HUES64 (cell line): ENCODE results near the gene DYNC1H1.

Source experiments
- H3K27ac ChIP-seq: 2 replicates; pipeline ENCODE4 v1.7.0; 2013; ENCODE audit warnings: low read depth, low read length, inconsistent platforms
- H3K27me3 ChIP-seq: 2 replicates; pipeline ENCODE4 v1.6.1; 2013; ENCODE audit warnings: mild to moderate bottlenecking, low read length; ENCODE audit not compliant: insufficient read depth
- H3K36me3 ChIP-seq: 2 replicates; pipeline ENCODE4 v1.6.1; 2013; ENCODE audit warnings: mild to moderate bottlenecking, low read length; ENCODE audit not compliant: insufficient read depth
- H3K4me1 ChIP-seq: 2 replicates; pipeline ENCODE4 v1.6.1; 2013; ENCODE audit warnings: mild to moderate bottlenecking, low read length, moderate library complexity; ENCODE audit not compliant: insufficient read depth
- H3K4me3 ChIP-seq: 2 replicates; pipeline ENCODE4 v1.5.1; 2013; ENCODE audit warnings: mild to moderate bottlenecking, low read length, moderate library complexity
- H3K9ac ChIP-seq: 2 replicates; pipeline ENCODE4 v1.6.1; 2013; ENCODE audit warnings: mild to moderate bottlenecking, low read depth, low read length
- H3K9me3 ChIP-seq: 2 replicates; pipeline ENCODE4 v1.6.1; 2013; ENCODE audit warnings: low read depth, low read length; ENCODE audit not compliant: insufficient read depth
- WGBS: fragments of 150-250, 120-280 bp; methylation state at CpG from one replicate; pipeline ENCODE4 v1.1.7; 2013; ENCODE audit warnings: missing lambda C conversion rate; 5-methylcytosine and 5-hydroxymethylcytosine counted together

The DYNC1H1 gene

GRCh38 chr14:102040153-102040552 is 75.8 kb downstream of the DYNC1H1 start:
- Histone ChIP-seq H3K27me3 (no peaks in the 10 kb centered on the region), H3K4me1 (no peaks in the 10 kb centered on the region), H3K36me3 (peaks cover 99% of the 10 kb centered on the region), H3K9me3 (no peaks in the 10 kb centered on the region), H3K9ac (no peak overlapping the region), H3K27ac (no peak overlapping the region), H3K4me3 (no peak overlapping the region)
- 94% methylated on average over 13 of the region's 13 CpGs for WGBS

GRCh38 chr14:102042699-102043098 is 78.3 kb downstream of the DYNC1H1 start:
- Histone ChIP-seq H3K4me1 (no peaks in the 10 kb centered on the region), H3K36me3 (peaks cover 88% of the 10 kb centered on the region), H3K9ac (no peak overlapping the region), H3K27ac (no peak overlapping the region), H3K9me3 (no peaks in the 10 kb centered on the region), H3K4me3 (no peak overlapping the region), H3K27me3 (no peaks in the 10 kb centered on the region)
- WGBS, result 95% methylated on average over 9 of the region's 9 CpGs

- Histone ChIP-seq H3K4me3 (no peak overlapping the region), H3K4me1 (no peaks in the 10 kb centered on the region), H3K27me3 (no peaks in the 10 kb centered on the region), H3K9ac (no peak overlapping the region), H3K27ac (no peak overlapping the region), H3K9me3 (no peaks in the 10 kb centered on the region), H3K36me3 (peaks cover 88% of the 10 kb centered on the region)
- WGBS, result 97% methylated on average over 20 of the region's 22 CpGs
These were observed 79.1 kb downstream of the DYNC1H1 start for GRCh38 chr14:102043251-102044025.

- Histone ChIP-seq H3K27me3 (no peaks in the 10 kb centered on the region), H3K36me3 (peaks cover 88% of the 10 kb centered on the region), H3K9ac (no peak overlapping the region), H3K9me3 (no peaks in the 10 kb centered on the region), H3K4me3 (no peak overlapping the region), H3K27ac (no peak overlapping the region), H3K4me1 (no peaks in the 10 kb centered on the region)
- WGBS, result 90% methylated on average over 13 of the region's 13 CpGs
These were observed 80.2 kb downstream of the DYNC1H1 start for GRCh38 chr14:102044566-102044965.

- no peak overlapping the region for H3K27ac ChIP-seq
- H3K27me3 ChIP-seq, result no peaks in the 10 kb centered on the region
- no peaks in the 10 kb centered on the region for H3K9me3 ChIP-seq
- H3K9ac ChIP-seq, result no peak overlapping the region
- H3K4me1 ChIP-seq, result no peaks in the 10 kb centered on the region
- WGBS, result 60% methylated on average over 23 of the region's 23 CpGs
- no peak overlapping the region for H3K4me3 ChIP-seq
- peaks cover 86% of the 10 kb centered on the region for H3K36me3 ChIP-seq
These were observed 82.2 kb downstream of the DYNC1H1 start for GRCh38 chr14:102046337-102047278.

GRCh38 chr14:102047808-102048540 is 83.6 kb downstream of the DYNC1H1 start:
- Histone ChIP-seq H3K36me3 (peaks cover 86% of the 10 kb centered on the region), H3K9me3 (no peaks in the 10 kb centered on the region), H3K4me1 (no peaks in the 10 kb centered on the region), H3K27me3 (no peaks in the 10 kb centered on the region), H3K9ac (no peak overlapping the region), H3K27ac (no peak overlapping the region), H3K4me3 (no peak overlapping the region)
- WGBS, result 93% methylated on average over 33 of the region's 33 CpGs

- Histone ChIP-seq H3K9me3 (no peaks in the 10 kb centered on the region), H3K36me3 (peaks cover 71% of the 10 kb centered on the region), H3K4me1 (no peaks in the 10 kb centered on the region), H3K27me3 (no peaks in the 10 kb centered on the region), H3K9ac (no peak overlapping the region), H3K4me3 (no peak overlapping the region), H3K27ac (no peak overlapping the region)
- 95% methylated on average over 25 of the region's 25 CpGs for WGBS
These were observed 85.1 kb downstream of the DYNC1H1 start for GRCh38 chr14:102049258-102050025.

- WGBS, result 95% methylated on average over 12 of the region's 12 CpGs
- H3K36me3 ChIP-seq, result peaks cover 66% of the 10 kb centered on the region
- H3K9ac ChIP-seq, result no peak overlapping the region
- no peaks in the 10 kb centered on the region for H3K27me3 ChIP-seq
- no peaks in the 10 kb centered on the region for H3K4me1 ChIP-seq
- no peaks in the 10 kb centered on the region for H3K9me3 ChIP-seq
- no peak overlapping the region for H3K27ac ChIP-seq
- H3K4me3 ChIP-seq, result no peak overlapping the region
These were observed 85.6 kb downstream of the DYNC1H1 start for GRCh38 chr14:102050026-102050405.

- 89% methylated on average over 11 of the region's 11 CpGs for WGBS
- no peak overlapping the region for H3K27ac ChIP-seq
- no peak overlapping the region for H3K4me3 ChIP-seq
- no peak overlapping the region for H3K9ac ChIP-seq
- H3K36me3 ChIP-seq, result peaks cover 63% of the 10 kb centered on the region
- no peaks in the 10 kb centered on the region for H3K9me3 ChIP-seq
- H3K4me1 ChIP-seq, result peaks cover 2% of the 10 kb centered on the region; the same call in 1 of the 2 replicates
- H3K27me3 ChIP-seq, result no peaks in the 10 kb centered on the region
These were observed 86.3 kb downstream of the DYNC1H1 start for GRCh38 chr14:102050625-102051024.

GRCh38 chr14:102052522-102052921 is 88.1 kb downstream of the DYNC1H1 start:
- Histone ChIP-seq H3K9ac (no peak overlapping the region), H3K36me3 (peaks cover 53% of the 10 kb centered on the region), H3K27ac (no peak overlapping the region), H3K4me3 (no peak overlapping the region), H3K9me3 (no peaks in the 10 kb centered on the region), H3K27me3 (no peaks in the 10 kb centered on the region), H3K4me1 (peaks cover 14% of the 10 kb centered on the region; the same call in 1 of the 2 replicates)
- 97% methylated on average over 10 of the region's 10 CpGs for whole genome bisulfite sequencing
